NT2/D1 (cell line): ENCODE results near the gene CAMK2N1.
"Not testable (repeated sequence)": the region's sequence is repeated elsewhere in the genome, so short reads cannot be mapped to it uniquely, and the experiment has no call there.

Experiments used
- DNase-seq: peaks from one replicate; pipeline ENCODE4 v3.0.0-alpha.2; 2011; ENCODE audit warnings: low read depth, low spot score
- H3K27me3 ChIP-seq: 2 replicates; pipeline ENCODE4 v1.6.0; 2011; ENCODE audit warnings: mild to moderate bottlenecking; ENCODE audit not compliant: insufficient read length, insufficient read depth
- H3K36me3 ChIP-seq: 2 replicates; pipeline ENCODE4 v1.6.1; 2011; ENCODE audit warnings: mild to moderate bottlenecking, low read length, mixed read lengths; ENCODE audit not compliant: insufficient read depth, insufficient read length
- H3K4me1 ChIP-seq: 2 replicates; pipeline ENCODE4 v1.5.1; 2011; ENCODE audit not compliant: insufficient read depth, insufficient read length
- H3K4me3 ChIP-seq: 2 replicates; pipeline ENCODE4 v1.5.1; 2011; ENCODE audit warnings: low read depth; ENCODE audit not compliant: insufficient read length
- H3K9ac ChIP-seq: 2 replicates; pipeline ENCODE4 v1.6.0; 2011; ENCODE audit warnings: low read depth; ENCODE audit not compliant: insufficient read length
- H3K9me3 ChIP-seq: 2 replicates; pipeline ENCODE4 v1.5.1; 2011; ENCODE audit warnings: mild to moderate bottlenecking, low read length; ENCODE audit not compliant: insufficient read depth
- SUZ12 ChIP-seq: IDR thresholded peaks from 2 replicates; pipeline ENCODE4 v1.6.1; 2011; ENCODE audit not compliant: insufficient read length, insufficient read depth; ENCODE audit errors: extremely low read depth
- YY1 ChIP-seq: IDR thresholded peaks from 2 replicates; pipeline ENCODE4 v1.6.1; 2011; ENCODE audit not compliant: insufficient read length, insufficient read depth
- ZNF274 ChIP-seq: IDR thresholded peaks from 2 replicates; pipeline ENCODE4 v1.6.1; 2011; ENCODE audit warnings: mild to moderate bottlenecking, low read depth, low read length

CAMK2N1 gene

GRCh38 chr1:20521960-20522861, 36.2 kb upstream of the CAMK2N1 start:
- peak overlapping the region; percentile 10 for H3K9ac ChIP-seq
- H3K27me3 ChIP-seq: no peaks in the 10 kb centered on the region
- no peaks in the 10 kb centered on the region for H3K9me3 ChIP-seq
- no peaks in the 10 kb centered on the region for H3K4me1 ChIP-seq
- H3K4me3 ChIP-seq: no peak overlapping the region
- TF ChIP-seq SUZ12 (no peak), YY1 (no peak), ZNF274 (no peak)
- no peaks in the 10 kb centered on the region for H3K36me3 ChIP-seq
- DNase-seq: peak; percentile 64

GRCh38 chr1:20519609-20520262, 33.7 kb upstream of the CAMK2N1 start:
- H3K27me3 ChIP-seq, H3K4me3 ChIP-seq, H3K4me1 ChIP-seq, H3K9ac ChIP-seq, H3K9me3 ChIP-seq, DNase-seq, H3K36me3 ChIP-seq: not testable (repeated sequence)

GRCh38 chr1:20511518-20512428, 25.8 kb upstream of the CAMK2N1 start:
- Histone ChIP-seq H3K4me1 (no peaks in the 10 kb centered on the region), H3K9ac (no peak overlapping the region), H3K9me3 (no peaks in the 10 kb centered on the region), H3K27me3 (no peaks in the 10 kb centered on the region), H3K36me3 (no peaks in the 10 kb centered on the region), H3K4me3 (no peak overlapping the region)
- DNase-seq: no peak
- TF ChIP-seq SUZ12 (no peak), YY1 (no peak), ZNF274 (no peak)

- H3K9me3 ChIP-seq: no peaks in the 10 kb centered on the region
- H3K27me3 ChIP-seq: no peaks in the 10 kb centered on the region
- TF ChIP-seq ZNF274: no peak
- no peak for TF ChIP-seq SUZ12
- no peak for TF ChIP-seq YY1
- H3K36me3 ChIP-seq: peaks cover 9% of the 10 kb centered on the region
- peak overlapping the region; percentile 72 for H3K9ac ChIP-seq
- H3K4me1 ChIP-seq: no peaks in the 10 kb centered on the region
- H3K4me3 ChIP-seq: peak overlapping the region; percentile 92
- no peak for DNase-seq
Observed at GRCh38 chr1:20508411-20508771, 22.4 kb upstream of the CAMK2N1 start.

GRCh38 chr1:20507564-20508410, 21.8 kb upstream of the CAMK2N1 start, which contains the start of gene MUL1:
Gene MUL1, minus strand, starts transcription at chr1:20508151. Its CDS starts 127 bp downstream, at chr1:20508024.
- Histone ChIP-seq H3K9ac (peak within 1 kb of the TSS; percentile 94), H3K4me1 (no peaks in the 10 kb centered on the region), H3K9me3 (no peaks in the 10 kb centered on the region), H3K27me3 (no peaks in the 10 kb centered on the region), H3K36me3 (peaks cover 14% of the 10 kb centered on the region), H3K4me3 (peak within 1 kb of the TSS; percentile 92)
- no peak for TF ChIP-seq ZNF274
- TF ChIP-seq YY1: no peak
- TF ChIP-seq SUZ12: no peak
- DNase-seq: peak; percentile 85

- Histone ChIP-seq H3K9ac (peak overlapping the region; percentile 94), H3K9me3 (no peaks in the 10 kb centered on the region), H3K4me1 (no peaks in the 10 kb centered on the region), H3K27me3 (no peaks in the 10 kb centered on the region), H3K36me3 (peaks cover 19% of the 10 kb centered on the region), H3K4me3 (peak overlapping the region; percentile 92)
- DNase-seq: no peak
- TF ChIP-seq SUZ12 (no peak), ZNF274 (no peak), YY1 (no peak)
Observed at GRCh38 chr1:20507248-20507563, 21.2 kb upstream of the CAMK2N1 start.
